CD4-positive, CD25-positive, alpha-beta regulatory T cell (primary cell): ENCODE data around the gene TREX2. TPM values are rescaled to one million over a fixed set of nuclear protein-coding genes. Genes with fewer than 3 reads are reported as not detected.

Experiments
- ATAC-seq, 2 donors: fragments of 150-1000 bp; cut with Tn5 transposase; one replicate each; pipeline ENCODE4 v1.10.0; 2021; ENCODE audit warnings: low read depth in 2 of 2, moderate number of reproducible peaks in 2 of 2, moderate library complexity in 1 of 2
- DNase-seq, 3 donors: peaks; one replicate each; pipeline versions ENCODE4 v3.0.0 to v3.0.0-alpha.2; 2012 to 2022; ENCODE audit warnings: mixed read lengths in 1 of 3
- H3K27ac ChIP-seq: one replicate; pipeline ENCODE4 v1.7.0; 2013; ENCODE audit warnings: mild to moderate bottlenecking, low read length; ENCODE audit not compliant: insufficient read depth, poor library complexity, severe bottlenecking
- H3K27me3 ChIP-seq: one replicate; pipeline ENCODE4 v1.7.0; 2013; ENCODE audit warnings: low read length; ENCODE audit not compliant: control insufficient read depth, insufficient read depth
- H3K36me3 ChIP-seq: one replicate; pipeline ENCODE4 v1.7.0; 2013; ENCODE audit warnings: mild to moderate bottlenecking, low read length, moderate library complexity; ENCODE audit not compliant: control insufficient read depth, insufficient read depth
- H3K4me1 ChIP-seq: 2 replicates; pipeline ENCODE4 v1.7.0; 2013; ENCODE audit warnings: mild to moderate bottlenecking, low read length; ENCODE audit not compliant: insufficient read depth, control insufficient read depth, poor library complexity, severe bottlenecking
- H3K4me3 ChIP-seq: one replicate; pipeline ENCODE4 v1.7.0; 2013; ENCODE audit warnings: low read depth, mild to moderate bottlenecking, low read length, moderate library complexity
- H3K9me3 ChIP-seq, 2 experiments: 1 replicate in 1 of 2; 2 replicates in 1 of 2; pipeline ENCODE4 v1.7.0; 2013; ENCODE audit warnings: low read length in 2 of 2, mild to moderate bottlenecking in 1 of 2, moderate library complexity in 1 of 2; ENCODE audit not compliant: control insufficient read depth in 2 of 2
- H3K27ac Mint-ChIP-seq, 3 donors: one replicate each; pipeline ENCODE4 v1.8.0; 2020 to 2022; ENCODE audit warnings: mild to moderate bottlenecking in 3 of 3, mixed read lengths in 3 of 3, moderate library complexity in 2 of 3
- H3K27me3 Mint-ChIP-seq: one replicate; pipeline ENCODE4 v1.8.0; 2022; ENCODE audit warnings: mild to moderate bottlenecking, mixed read lengths
- H3K36me3 Mint-ChIP-seq: one replicate; pipeline ENCODE4 v1.8.0; 2020; ENCODE audit warnings: mixed read lengths
- H3K4me1 Mint-ChIP-seq, 4 donors: one replicate each; pipeline ENCODE4 v1.8.0; 2020 to 2022; ENCODE audit warnings: mixed read lengths in 4 of 4, mild to moderate bottlenecking in 1 of 4
- H3K4me3 Mint-ChIP-seq, 4 donors: one replicate each; pipeline ENCODE4 v1.8.0; 2020 to 2022; ENCODE audit warnings: mild to moderate bottlenecking in 4 of 4, mixed read lengths in 4 of 4, moderate library complexity in 3 of 4
- H3K9me3 Mint-ChIP-seq, 7 donors: one replicate each; pipeline ENCODE4 v1.8.0; 2020 to 2022; ENCODE audit warnings: mixed read lengths in 7 of 7, mild to moderate bottlenecking in 3 of 7, moderate library complexity in 2 of 7
- polyA plus RNA-seq, 4 donors: library from polyadenylated mRNA; unstranded; fragments of 300-500 nt; fragmentation: Illumina TruSeq; gene quantifications; one replicate each; pipeline ENCODE4 v1.2.3, GENCODE V29; 2021
- total RNA-seq: library from RNA; stranded (reverse); gene quantifications from one replicate; pipeline ENCODE4 v1.2.3, GENCODE V29; 2022

TREX2 gene
- total and polyA plus RNA-seq, 5 donors from 2014 or later: 0.30 to 3.8 (median 0.71) TPM

- DNase-seq (peak; percentile 2 to 19 (median 18)), ATAC-seq (peak; percentile 28 to 48)
- H3K9me3 Mint-ChIP-seq: no peaks in the 10 kb centered on the region
Observed at GRCh38 chrX:153411255-153411987, 34.4 kb downstream of the TREX2 start, which contains the start of gene ZFP92. Gene ZFP92 (plus strand): TSS chrX:153411472. CDS start chrX:153418323, 6,851 bp downstream.

GRCh38 chrX:153410888-153411254 is 35.0 kb downstream of the TREX2 start:
- H3K4me3 Mint-ChIP-seq: peak overlapping the region in 2 of 4 donors; percentile 70 to 74
- no peak for ATAC-seq
- peaks cover 4% of the 10 kb centered on the region for H3K27me3 Mint-ChIP-seq
- H3K4me1 ChIP-seq: peaks cover 7% of the 10 kb centered on the region
- H3K9me3 ChIP-seq: no peaks in the 10 kb centered on the region
- no peak for DNase-seq
- H3K27me3 ChIP-seq: no peaks in the 10 kb centered on the region
- no peak overlapping the region for H3K27ac ChIP-seq
- H3K4me3 ChIP-seq: no peak overlapping the region
- peak overlapping the region in 1 of 3 donors; percentile 89 for H3K27ac Mint-ChIP-seq
- H3K36me3 ChIP-seq: no peaks in the 10 kb centered on the region
- peaks cover 0 to 11% (median 4%) of the 10 kb centered on the region in 4 donors for H3K4me1 Mint-ChIP-seq
- no peaks in the 10 kb centered on the region for H3K36me3 Mint-ChIP-seq
- no peaks in the 10 kb centered on the region for H3K9me3 Mint-ChIP-seq

More at GRCh38 chrX:153411255-153411987, 34.4 kb downstream of the TREX2 start, which contains the start of gene ZFP92:
- H3K27ac ChIP-seq: no peak within 1 kb of the TSS
- Mint-ChIP-seq H3K27ac (peak within 1 kb of the TSS in 1 of 3 donors; percentile 89), H3K4me3 (peak within 1 kb of the TSS in 3 of 4 donors; percentile 74 to 86 (median 82)), H3K36me3 (no peaks in the 10 kb centered on the region), H3K27me3 (peaks cover 4% of the 10 kb centered on the region), H3K4me1 (peaks cover 0 to 11% (median 4%) of the 10 kb centered on the region in 4 donors)
- no peaks in the 10 kb centered on the region for H3K9me3 ChIP-seq
- H3K4me3 ChIP-seq: no peak within 1 kb of the TSS
- no peaks in the 10 kb centered on the region for H3K36me3 ChIP-seq
- peaks cover 7% of the 10 kb centered on the region for H3K4me1 ChIP-seq
- no peaks in the 10 kb centered on the region for H3K27me3 ChIP-seq

GRCh38 chrX:153410373-153410772 is 35.5 kb downstream of the TREX2 start:
- Histone ChIP-seq H3K27ac (no peak overlapping the region), H3K9me3 (no peaks in the 10 kb centered on the region), H3K4me1 (peaks cover 7% of the 10 kb centered on the region), H3K36me3 (no peaks in the 10 kb centered on the region), H3K27me3 (no peaks in the 10 kb centered on the region), H3K4me3 (no peak overlapping the region)
- H3K27me3 Mint-ChIP-seq: peaks cover 4% of the 10 kb centered on the region
- peaks cover 0 to 11% (median 4%) of the 10 kb centered on the region in 4 donors for H3K4me1 Mint-ChIP-seq
- H3K27ac Mint-ChIP-seq: no peak overlapping the region
- no peak overlapping the region for H3K4me3 Mint-ChIP-seq
- no peaks in the 10 kb centered on the region for H3K9me3 Mint-ChIP-seq
- H3K36me3 Mint-ChIP-seq: no peaks in the 10 kb centered on the region
- DNase-seq (no peak), ATAC-seq (no peak)

- peaks cover 0 to 11% (median 4%) of the 10 kb centered on the region in 4 donors for H3K4me1 Mint-ChIP-seq
- no peak overlapping the region for H3K27ac ChIP-seq
- no peaks in the 10 kb centered on the region for H3K9me3 ChIP-seq
- DNase-seq (no peak), ATAC-seq (no peak)
- peaks cover 7% of the 10 kb centered on the region for H3K4me1 ChIP-seq
- H3K4me3 Mint-ChIP-seq: no peak overlapping the region
- H3K27me3 Mint-ChIP-seq: peaks cover 4% of the 10 kb centered on the region
- H3K27ac Mint-ChIP-seq: no peak overlapping the region
- H3K27me3 ChIP-seq: no peaks in the 10 kb centered on the region
- H3K9me3 Mint-ChIP-seq: no peaks in the 10 kb centered on the region
- H3K36me3 Mint-ChIP-seq: no peaks in the 10 kb centered on the region
- H3K36me3 ChIP-seq: no peaks in the 10 kb centered on the region
- H3K4me3 ChIP-seq: no peak overlapping the region
Observed at GRCh38 chrX:153409414-153410101, 36.3 kb downstream of the TREX2 start.

- H3K9me3 ChIP-seq: no peaks in the 10 kb centered on the region
- Mint-ChIP-seq H3K27me3 (peaks cover 4% of the 10 kb centered on the region), H3K9me3 (no peaks in the 10 kb centered on the region), H3K4me1 (peaks cover 0 to 11% (median 4%) of the 10 kb centered on the region in 4 donors), H3K27ac (no peak overlapping the region), H3K36me3 (no peaks in the 10 kb centered on the region), H3K4me3 (no peak overlapping the region)
- ATAC-seq (no peak), DNase-seq (no peak)
- no peaks in the 10 kb centered on the region for H3K27me3 ChIP-seq
- no peak overlapping the region for H3K27ac ChIP-seq
- peaks cover 7% of the 10 kb centered on the region for H3K4me1 ChIP-seq
- H3K36me3 ChIP-seq: no peaks in the 10 kb centered on the region
- H3K4me3 ChIP-seq: no peak overlapping the region
Observed at GRCh38 chrX:153408871-153409351, 36.9 kb downstream of the TREX2 start.

GRCh38 chrX:153408221-153408721 is 37.6 kb downstream of the TREX2 start:
- DNase-seq (no peak), ATAC-seq (no peak)
- no peaks in the 10 kb centered on the region for H3K36me3 ChIP-seq
- no peak overlapping the region for H3K4me3 ChIP-seq
- Mint-ChIP-seq H3K4me3 (no peak overlapping the region), H3K9me3 (no peaks in the 10 kb centered on the region), H3K27ac (peak overlapping the region in 1 of 3 donors; percentile 84), H3K4me1 (peaks cover 0 to 11% (median 4%) of the 10 kb centered on the region in 4 donors), H3K36me3 (no peaks in the 10 kb centered on the region), H3K27me3 (peaks cover 4% of the 10 kb centered on the region)
- no peaks in the 10 kb centered on the region for H3K27me3 ChIP-seq
- peaks cover 7% of the 10 kb centered on the region for H3K4me1 ChIP-seq
- H3K27ac ChIP-seq: no peak overlapping the region
- H3K9me3 ChIP-seq: no peaks in the 10 kb centered on the region

GRCh38 chrX:153407736-153408135 is 38.1 kb downstream of the TREX2 start:
- no peaks in the 10 kb centered on the region for H3K36me3 Mint-ChIP-seq
- Histone ChIP-seq H3K9me3 (no peaks in the 10 kb centered on the region), H3K4me3 (no peak overlapping the region), H3K36me3 (no peaks in the 10 kb centered on the region), H3K4me1 (peaks cover 7% of the 10 kb centered on the region), H3K27ac (no peak overlapping the region), H3K27me3 (no peaks in the 10 kb centered on the region)
- H3K9me3 Mint-ChIP-seq: no peaks in the 10 kb centered on the region
- H3K27ac Mint-ChIP-seq: no peak overlapping the region
- peaks cover 0 to 11% (median 4%) of the 10 kb centered on the region in 4 donors for H3K4me1 Mint-ChIP-seq
- ATAC-seq: no peak
- peak overlapping the region in 1 of 4 donors; percentile 72 for H3K4me3 Mint-ChIP-seq
- H3K27me3 Mint-ChIP-seq: peaks cover 4% of the 10 kb centered on the region
- no peak for DNase-seq
